ENCODE data around the gene AKR1C3. TPM values are rescaled to one million over a fixed set of nuclear protein-coding genes. Genes with fewer than 3 reads are reported as not detected.
"Not testable (repeated sequence)": the region's sequence is repeated elsewhere in the genome, so short reads cannot be mapped to it uniquely, and the experiment has no call there.

Gene AKR1C3
- total RNA-seq, 1 donor from 2014 or later = 9.5 TPM

- DNase-seq (ENCODE audit: extremely low spot score, unreplicated experiment) = no peak
- Mint-ChIP-seq H3K9me3 (peaks cover 14% of the 10 kb centered on the region), H3K27me3 (no peaks in the 10 kb centered on the region), H3K4me1 (ENCODE audit: unreplicated experiment) (peaks cover 5% of the 10 kb centered on the region), H3K36me3 (no peaks in the 10 kb centered on the region), H3K27ac (no peak overlapping the region), H3K4me3 (no peak overlapping the region)
- TF ChIP-seq, protein P1, sequence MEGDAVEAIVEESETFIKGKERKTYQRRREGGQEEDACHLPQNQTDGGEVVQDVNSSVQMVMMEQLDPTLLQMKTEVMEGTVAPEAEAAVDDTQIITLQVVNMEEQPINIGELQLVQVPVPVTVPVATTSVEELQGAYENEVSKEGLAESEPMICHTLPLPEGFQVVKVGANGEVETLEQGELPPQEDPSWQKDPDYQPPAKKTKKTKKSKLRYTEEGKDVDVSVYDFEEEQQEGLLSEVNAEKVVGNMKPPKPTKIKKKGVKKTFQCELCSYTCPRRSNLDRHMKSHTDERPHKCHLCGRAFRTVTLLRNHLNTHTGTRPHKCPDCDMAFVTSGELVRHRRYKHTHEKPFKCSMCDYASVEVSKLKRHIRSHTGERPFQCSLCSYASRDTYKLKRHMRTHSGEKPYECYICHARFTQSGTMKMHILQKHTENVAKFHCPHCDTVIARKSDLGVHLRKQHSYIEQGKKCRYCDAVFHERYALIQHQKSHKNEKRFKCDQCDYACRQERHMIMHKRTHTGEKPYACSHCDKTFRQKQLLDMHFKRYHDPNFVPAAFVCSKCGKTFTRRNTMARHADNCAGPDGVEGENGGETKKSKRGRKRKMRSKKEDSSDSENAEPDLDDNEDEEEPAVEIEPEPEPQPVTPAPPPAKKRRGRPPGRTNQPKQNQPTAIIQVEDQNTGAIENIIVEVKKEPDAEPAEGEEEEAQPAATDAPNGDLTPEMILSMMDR (conservative IDR thresholded peaks at IDR 0.05) = no peak
Observed at GRCh38 chr10:5092848-5093790, 1.1 kb upstream of the AKR1C3 start.

DNA sequence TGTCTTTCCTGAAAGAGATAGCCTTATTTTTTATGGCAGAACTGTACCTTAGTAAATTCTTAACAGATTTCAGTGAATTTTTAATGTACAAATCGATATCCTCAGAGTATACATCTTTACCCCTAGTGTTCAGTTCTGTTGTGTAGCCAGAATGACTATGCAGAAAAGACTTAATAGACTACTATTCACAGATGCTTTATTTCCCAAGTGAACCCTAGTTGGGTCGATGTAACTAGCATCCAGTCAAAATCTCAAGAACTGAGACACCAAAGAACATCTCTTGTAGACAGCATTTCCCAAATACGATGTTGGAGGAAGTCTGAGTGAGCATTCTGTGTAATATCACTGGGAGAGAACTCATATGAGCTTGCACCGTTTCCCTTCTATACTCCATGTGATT is 1.5 kb downstream of the AKR1C3 start:
- no peaks in the 10 kb centered on the region for H3K36me3 Mint-ChIP-seq
- no peak overlapping the region for H3K27ac Mint-ChIP-seq
- DNase-seq (ENCODE audit: extremely low spot score, unreplicated experiment) = no peak
- H3K4me1 Mint-ChIP-seq (ENCODE audit: unreplicated experiment) = peaks cover 5% of the 10 kb centered on the region
- H3K27me3 Mint-ChIP-seq = no peaks in the 10 kb centered on the region
- H3K9me3 Mint-ChIP-seq = peaks cover 6% of the 10 kb centered on the region
- TF ChIP-seq, protein P1 (conservative IDR thresholded peaks at IDR 0.05) = no peak
- H3K4me3 Mint-ChIP-seq = no peak overlapping the region

DNA sequence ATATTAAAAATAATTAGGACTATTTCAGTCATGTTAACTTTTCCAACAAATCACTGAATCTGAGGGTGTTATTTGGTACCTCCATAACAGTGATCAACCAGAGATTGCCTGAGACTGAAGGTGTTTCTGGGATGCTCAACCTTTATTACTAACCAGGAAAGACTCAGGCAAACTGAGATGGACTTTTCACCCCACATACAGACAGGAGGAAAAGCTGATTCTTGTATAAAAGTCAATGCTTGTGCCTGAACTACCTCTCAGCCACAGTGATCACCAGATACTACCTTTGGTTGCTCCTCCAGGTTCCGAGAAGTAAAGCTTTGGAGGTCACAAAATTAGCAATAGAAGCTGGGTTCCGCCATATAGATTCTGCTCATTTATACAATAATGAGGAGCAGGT is 1.9 kb downstream of the AKR1C3 start:
- no peaks in the 10 kb centered on the region for H3K27me3 Mint-ChIP-seq
- TF ChIP-seq, protein P1 (conservative IDR thresholded peaks at IDR 0.05) = no peak
- no peak overlapping the region for H3K27ac Mint-ChIP-seq
- no peak for DNase-seq (ENCODE audit: extremely low spot score, unreplicated experiment)
- no peak overlapping the region for H3K4me3 Mint-ChIP-seq
- peaks cover 5% of the 10 kb centered on the region for H3K4me1 Mint-ChIP-seq (ENCODE audit: unreplicated experiment)
- H3K9me3 Mint-ChIP-seq = peaks cover 4% of the 10 kb centered on the region
- no peaks in the 10 kb centered on the region for H3K36me3 Mint-ChIP-seq

GRCh38 chr10:5102479-5102878 is 8.3 kb downstream of the AKR1C3 start:
- not testable (repeated sequence) for H3K27me3 Mint-ChIP-seq; H3K9me3 Mint-ChIP-seq; H3K4me1 Mint-ChIP-seq (ENCODE audit: unreplicated experiment); H3K4me3 Mint-ChIP-seq; H3K36me3 Mint-ChIP-seq; H3K27ac Mint-ChIP-seq; DNase-seq (ENCODE audit: extremely low spot score, unreplicated experiment)

- TF ChIP-seq, protein P1 (conservative IDR thresholded peaks at IDR 0.05) = no peak
- Mint-ChIP-seq H3K4me1 (ENCODE audit: unreplicated experiment) (no peaks in the 10 kb centered on the region), H3K9me3 (no peaks in the 10 kb centered on the region), H3K27me3 (no peaks in the 10 kb centered on the region), H3K36me3 (no peaks in the 10 kb centered on the region), H3K4me3 (no peak overlapping the region), H3K27ac (no peak overlapping the region)
- DNase-seq (ENCODE audit: extremely low spot score, unreplicated experiment) = no peak
Observed at GRCh38 chr10:5103481-5103880, 9.3 kb downstream of the AKR1C3 start.

DNA sequence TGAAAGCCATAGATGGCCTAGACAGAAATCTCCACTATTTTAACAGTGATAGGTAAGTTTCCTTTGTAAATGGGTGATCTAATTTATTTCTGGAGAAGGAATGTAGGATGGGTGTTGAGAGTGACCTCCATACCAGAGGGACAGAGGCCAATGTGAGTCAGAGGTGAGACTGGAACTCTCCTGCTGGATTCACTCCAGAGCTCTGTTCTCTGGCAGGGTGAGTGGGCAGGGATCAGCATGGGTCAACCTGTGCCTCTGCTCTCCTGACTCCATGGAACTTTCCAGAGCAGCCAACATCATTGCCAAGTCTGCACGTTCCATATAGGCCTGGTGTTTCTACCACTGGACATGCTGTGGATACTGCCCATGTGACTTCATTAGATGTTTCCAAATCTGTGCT is 11.4 kb downstream of the AKR1C3 start:
- no peak overlapping the region for H3K4me3 Mint-ChIP-seq
- H3K27ac Mint-ChIP-seq = no peak overlapping the region
- H3K36me3 Mint-ChIP-seq = no peaks in the 10 kb centered on the region
- no peaks in the 10 kb centered on the region for H3K4me1 Mint-ChIP-seq (ENCODE audit: unreplicated experiment)
- H3K9me3 Mint-ChIP-seq = no peaks in the 10 kb centered on the region
- DNase-seq (ENCODE audit: extremely low spot score, unreplicated experiment) = no peak
- H3K27me3 Mint-ChIP-seq = no peaks in the 10 kb centered on the region
- TF ChIP-seq, protein P1 (conservative IDR thresholded peaks at IDR 0.05) = no peak
